Measurements from ENCODE around the gene ATL3.

DNA sequence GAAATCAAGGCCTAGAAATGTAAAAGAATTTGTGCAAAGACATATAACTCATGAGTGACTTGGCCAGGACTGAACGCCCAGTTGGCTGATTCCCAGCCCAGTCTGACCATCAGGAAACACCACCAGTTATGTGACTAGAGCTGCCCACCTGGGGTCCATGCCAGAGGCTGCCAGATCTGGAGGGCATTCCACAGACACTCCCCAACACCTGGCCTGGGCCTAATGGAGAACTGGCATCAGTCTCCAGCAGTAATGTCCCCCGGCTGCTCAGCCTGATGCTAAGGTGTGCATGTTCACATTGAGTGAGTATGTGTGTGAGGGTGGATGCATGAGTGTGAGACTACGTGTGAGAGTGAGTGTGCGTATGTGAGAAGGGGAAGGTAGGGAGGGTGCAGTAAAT is 72.6 kb downstream of the ATL3 start:
- TF ChIP-seq, protein P1, sequence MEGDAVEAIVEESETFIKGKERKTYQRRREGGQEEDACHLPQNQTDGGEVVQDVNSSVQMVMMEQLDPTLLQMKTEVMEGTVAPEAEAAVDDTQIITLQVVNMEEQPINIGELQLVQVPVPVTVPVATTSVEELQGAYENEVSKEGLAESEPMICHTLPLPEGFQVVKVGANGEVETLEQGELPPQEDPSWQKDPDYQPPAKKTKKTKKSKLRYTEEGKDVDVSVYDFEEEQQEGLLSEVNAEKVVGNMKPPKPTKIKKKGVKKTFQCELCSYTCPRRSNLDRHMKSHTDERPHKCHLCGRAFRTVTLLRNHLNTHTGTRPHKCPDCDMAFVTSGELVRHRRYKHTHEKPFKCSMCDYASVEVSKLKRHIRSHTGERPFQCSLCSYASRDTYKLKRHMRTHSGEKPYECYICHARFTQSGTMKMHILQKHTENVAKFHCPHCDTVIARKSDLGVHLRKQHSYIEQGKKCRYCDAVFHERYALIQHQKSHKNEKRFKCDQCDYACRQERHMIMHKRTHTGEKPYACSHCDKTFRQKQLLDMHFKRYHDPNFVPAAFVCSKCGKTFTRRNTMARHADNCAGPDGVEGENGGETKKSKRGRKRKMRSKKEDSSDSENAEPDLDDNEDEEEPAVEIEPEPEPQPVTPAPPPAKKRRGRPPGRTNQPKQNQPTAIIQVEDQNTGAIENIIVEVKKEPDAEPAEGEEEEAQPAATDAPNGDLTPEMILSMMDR (conservative IDR thresholded peaks at IDR 0.05; ENCODE audit: low read length), result no peak
- TF ChIP-seq EZH2phosphoT487 (IDR thresholded peaks at IDR 0.05; ENCODE audit: borderline replicate concordance, low read depth, low read length), result no peak
